Progenitor cell of endocrine pancreas (in vitro differentiated cells): ENCODE results near the gene TMEM266. TPM values are rescaled to one million over a fixed set of nuclear protein-coding genes. Genes with fewer than 3 reads are reported as not detected.
"Not testable (repeated sequence)": the region's sequence is repeated elsewhere in the genome, so short reads cannot be mapped to it uniquely, and the experiment has no call there.

Source experiments
- DNase-seq: peaks from one replicate; pipeline ENCODE4 v3.0.0; 2021; ENCODE audit warnings: low spot score; ENCODE audit not compliant: unreplicated experiment
- H3K27ac Mint-ChIP-seq: 2 replicates; pipeline ENCODE4 v1.8.0; 2021; ENCODE audit warnings: mild to moderate bottlenecking, moderate library complexity, mixed read lengths
- H3K27me3 Mint-ChIP-seq: 2 replicates; pipeline ENCODE4 v1.8.0; 2021; ENCODE audit warnings: mixed read lengths
- H3K36me3 Mint-ChIP-seq: 2 replicates; pipeline ENCODE4 v1.8.0; 2022; ENCODE audit warnings: mixed read lengths; ENCODE audit not compliant: insufficient read depth
- H3K4me1 Mint-ChIP-seq: 2 replicates; pipeline ENCODE4 v1.8.0; 2021; ENCODE audit warnings: low read depth, mixed read lengths
- H3K4me3 Mint-ChIP-seq: 2 replicates; pipeline ENCODE4 v1.8.0; 2021; ENCODE audit warnings: low read depth, mild to moderate bottlenecking, moderate library complexity, mixed read lengths
- H3K9me3 Mint-ChIP-seq: 2 replicates; pipeline ENCODE4 v1.8.0; 2021; ENCODE audit warnings: low read depth, mixed read lengths
- long read RNA-seq: library from polyadenylated mRNA; unstranded; transcript quantifications from one replicate; pipeline ENCODE4 v2.0.0, GENCODE V29; 2020
- total RNA-seq: library from RNA; stranded (reverse); gene quantifications from 2 replicates; pipeline ENCODE4 v1.2.1, GENCODE V29; 2021
- TF ChIP-seq, protein P1 (sequence below): fragments of 200-600 bp; sonication (generic); IDR thresholded peaks from one replicate; pipeline ENCODE4 v1.5.0; 2021; ENCODE audit warnings: antibody characterized with exemption, mild to moderate bottlenecking; ENCODE audit not compliant: unreplicated experiment

TMEM266 gene, protein sequence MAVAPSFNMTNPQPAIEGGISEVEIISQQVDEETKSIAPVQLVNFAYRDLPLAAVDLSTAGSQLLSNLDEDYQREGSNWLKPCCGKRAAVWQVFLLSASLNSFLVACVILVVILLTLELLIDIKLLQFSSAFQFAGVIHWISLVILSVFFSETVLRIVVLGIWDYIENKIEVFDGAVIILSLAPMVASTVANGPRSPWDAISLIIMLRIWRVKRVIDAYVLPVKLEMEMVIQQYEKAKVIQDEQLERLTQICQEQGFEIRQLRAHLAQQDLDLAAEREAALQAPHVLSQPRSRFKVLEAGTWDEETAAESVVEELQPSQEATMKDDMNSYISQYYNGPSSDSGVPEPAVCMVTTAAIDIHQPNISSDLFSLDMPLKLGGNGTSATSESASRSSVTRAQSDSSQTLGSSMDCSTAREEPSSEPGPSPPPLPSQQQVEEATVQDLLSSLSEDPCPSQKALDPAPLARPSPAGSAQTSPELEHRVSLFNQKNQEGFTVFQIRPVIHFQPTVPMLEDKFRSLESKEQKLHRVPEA
- total RNA-seq = 0.50 and 0.82 TPM in 2 replicates
- long read RNA-seq = 0 reads

DNA sequence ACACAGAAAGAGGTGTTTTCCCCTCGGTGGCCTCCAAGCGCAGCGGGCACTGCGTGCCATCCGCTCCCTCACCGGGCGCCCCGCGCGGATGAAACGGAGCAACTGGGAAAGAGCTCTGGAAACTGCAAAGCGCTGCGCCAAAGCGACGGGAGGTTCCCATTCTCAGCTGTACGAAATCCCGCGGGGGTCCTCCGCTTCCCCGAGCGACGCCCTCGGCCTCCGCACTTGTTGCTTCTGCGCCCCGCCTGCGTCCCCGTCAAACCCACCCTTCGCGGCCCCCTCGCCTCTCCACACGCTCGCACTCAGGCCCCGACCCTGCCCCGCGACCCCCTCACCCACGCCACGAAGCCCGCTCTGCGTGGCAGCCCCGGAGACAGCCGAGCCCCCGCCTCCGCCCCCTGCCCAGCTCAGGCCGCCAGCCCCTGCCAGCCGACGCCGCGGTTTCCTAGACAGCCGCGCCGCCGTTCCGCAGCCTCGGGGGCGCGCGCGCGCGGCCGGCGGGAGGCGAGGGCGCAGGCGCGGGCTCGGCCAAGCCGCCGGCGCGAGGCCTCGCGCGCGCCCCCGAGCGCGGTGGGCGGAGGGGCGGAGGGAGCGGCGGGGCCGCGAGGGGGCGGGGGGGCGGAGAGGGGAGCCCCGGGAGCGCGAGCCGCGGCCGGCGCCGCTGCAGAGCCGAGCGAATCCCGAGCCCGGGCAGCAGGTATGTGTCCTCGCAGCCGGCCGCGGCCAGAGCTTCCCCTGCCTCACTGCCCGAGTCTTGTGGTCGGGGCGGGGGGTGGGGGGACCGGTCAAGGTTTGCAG lies at the start of gene TMEM266:
Gene TMEM266 (plus strand): TSS at position 666 of the 798 bp plus-strand sequence. CDS start 74,279 bp downstream, outside the sequence.
- peak within 1 kb of the TSS; percentile 87 for H3K4me3 Mint-ChIP-seq
- no peaks in the 10 kb centered on the region for H3K36me3 Mint-ChIP-seq
- no peaks in the 10 kb centered on the region for H3K9me3 Mint-ChIP-seq
- peak within 1 kb of the TSS; percentile 83 for H3K27ac Mint-ChIP-seq
- H3K27me3 Mint-ChIP-seq = peaks cover 50% of the 10 kb centered on the region
- TF ChIP-seq, protein P1, sequence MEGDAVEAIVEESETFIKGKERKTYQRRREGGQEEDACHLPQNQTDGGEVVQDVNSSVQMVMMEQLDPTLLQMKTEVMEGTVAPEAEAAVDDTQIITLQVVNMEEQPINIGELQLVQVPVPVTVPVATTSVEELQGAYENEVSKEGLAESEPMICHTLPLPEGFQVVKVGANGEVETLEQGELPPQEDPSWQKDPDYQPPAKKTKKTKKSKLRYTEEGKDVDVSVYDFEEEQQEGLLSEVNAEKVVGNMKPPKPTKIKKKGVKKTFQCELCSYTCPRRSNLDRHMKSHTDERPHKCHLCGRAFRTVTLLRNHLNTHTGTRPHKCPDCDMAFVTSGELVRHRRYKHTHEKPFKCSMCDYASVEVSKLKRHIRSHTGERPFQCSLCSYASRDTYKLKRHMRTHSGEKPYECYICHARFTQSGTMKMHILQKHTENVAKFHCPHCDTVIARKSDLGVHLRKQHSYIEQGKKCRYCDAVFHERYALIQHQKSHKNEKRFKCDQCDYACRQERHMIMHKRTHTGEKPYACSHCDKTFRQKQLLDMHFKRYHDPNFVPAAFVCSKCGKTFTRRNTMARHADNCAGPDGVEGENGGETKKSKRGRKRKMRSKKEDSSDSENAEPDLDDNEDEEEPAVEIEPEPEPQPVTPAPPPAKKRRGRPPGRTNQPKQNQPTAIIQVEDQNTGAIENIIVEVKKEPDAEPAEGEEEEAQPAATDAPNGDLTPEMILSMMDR = peak; percentile 46
- peak; percentile 62 for DNase-seq
- peaks cover 10% of the 10 kb centered on the region for H3K4me1 Mint-ChIP-seq

DNA sequence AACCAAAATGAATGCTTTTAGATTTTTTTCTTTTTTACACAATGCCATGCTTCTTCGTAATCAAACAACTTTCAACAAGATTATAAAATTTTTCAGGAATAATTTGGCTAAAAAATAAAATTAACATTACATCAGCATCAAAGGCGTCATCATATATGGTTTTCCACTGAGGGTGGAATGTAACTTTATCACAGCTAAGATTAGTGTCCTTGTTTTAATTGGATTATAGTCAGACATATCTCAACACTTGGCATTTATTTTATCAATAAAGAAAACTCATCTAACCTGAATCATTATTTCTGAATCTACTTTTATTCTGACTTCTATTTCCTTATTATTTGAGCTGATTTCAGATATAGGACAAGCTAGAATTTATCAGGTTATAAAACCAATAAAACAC lies 49.2 kb upstream of the TMEM266 start:
- Mint-ChIP-seq H3K9me3 (peaks cover 14% of the 10 kb centered on the region), H3K27ac (no peak overlapping the region), H3K4me1 (peaks cover 7% of the 10 kb centered on the region), H3K27me3 (no peaks in the 10 kb centered on the region), H3K4me3 (no peak overlapping the region), H3K36me3 (no peaks in the 10 kb centered on the region)
- no peak for DNase-seq
- TF ChIP-seq, protein P1 = no peak

DNA sequence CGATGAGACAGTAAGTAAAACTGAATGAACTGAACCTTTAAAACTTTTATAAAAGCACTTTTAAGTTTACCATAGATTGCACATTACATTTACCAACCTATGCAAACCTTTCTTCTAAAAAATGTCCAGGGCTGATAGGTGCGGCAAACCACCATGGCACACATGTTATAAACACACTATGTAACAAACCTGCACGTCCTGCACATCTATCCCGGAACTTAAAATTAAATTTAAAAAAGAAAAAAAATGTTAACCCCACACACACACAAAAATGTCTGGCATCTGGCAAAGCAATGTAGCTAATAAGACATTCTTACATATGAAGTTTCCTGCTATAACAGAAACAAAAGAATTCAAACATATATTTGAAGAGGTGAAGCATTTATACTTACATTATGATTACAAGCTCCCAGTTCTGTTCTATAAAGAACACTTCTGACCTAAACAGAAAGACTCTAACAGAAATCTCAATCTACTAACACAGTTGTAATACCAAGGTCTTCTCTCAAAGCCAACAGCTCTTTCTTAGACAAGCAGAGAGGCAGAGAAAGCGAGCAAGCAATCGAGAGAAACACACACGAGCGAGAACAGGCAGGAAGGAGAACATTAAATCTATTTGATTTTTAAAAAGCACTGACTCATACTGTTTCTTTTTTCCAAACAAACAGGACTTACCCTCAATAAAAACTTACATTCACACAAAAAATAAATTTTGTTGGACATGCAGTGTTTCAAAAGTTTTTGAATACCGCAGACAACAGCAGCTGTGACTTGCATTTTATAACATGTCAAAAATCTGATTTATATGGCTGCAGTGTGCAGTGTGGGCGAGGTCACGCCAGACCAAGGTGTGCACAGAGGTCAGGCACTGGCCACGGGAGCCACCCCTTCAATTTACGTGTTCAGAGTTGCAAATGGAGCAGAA lies 47.9 kb upstream of the TMEM266 start, which contains the start of gene NRG4:
Gene NRG4 (minus strand): TSS at position 798 of the 925 bp plus-strand sequence. CDS start 1,194 bp downstream, outside the sequence.
- Mint-ChIP-seq H3K4me1 (peaks cover 7% of the 10 kb centered on the region), H3K36me3 (peaks cover 3% of the 10 kb centered on the region), H3K4me3 (peak within 1 kb of the TSS; percentile 45), H3K27me3 (no peaks in the 10 kb centered on the region), H3K9me3 (peaks cover 24% of the 10 kb centered on the region), H3K27ac (peak within 1 kb of the TSS; percentile 25)
- TF ChIP-seq, protein P1 = no peak
- no peak for DNase-seq

DNA sequence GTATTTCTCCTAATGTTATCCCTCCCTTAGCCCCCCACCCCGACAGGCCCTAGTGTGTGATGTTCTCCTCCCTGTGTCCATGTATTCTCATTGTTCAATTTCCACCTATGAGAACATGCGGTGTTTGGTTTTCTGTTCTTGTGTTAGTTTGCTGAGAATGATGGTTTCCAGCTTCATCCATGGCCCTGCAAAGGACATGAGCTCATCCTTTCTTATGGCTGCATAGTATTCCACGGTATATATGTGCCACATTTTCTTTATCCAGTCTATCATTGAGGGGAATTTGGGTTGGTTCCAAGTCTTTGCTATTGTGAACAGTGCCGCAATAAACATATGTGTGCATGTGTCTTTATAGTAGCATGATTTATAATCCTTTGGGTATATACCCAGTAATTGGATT lies 46.3 kb upstream of the TMEM266 start:
- H3K9me3 Mint-ChIP-seq = peaks cover 33% of the 10 kb centered on the region
- H3K27ac Mint-ChIP-seq, H3K36me3 Mint-ChIP-seq, DNase-seq, H3K27me3 Mint-ChIP-seq, H3K4me1 Mint-ChIP-seq, H3K4me3 Mint-ChIP-seq: not testable (repeated sequence)

DNA sequence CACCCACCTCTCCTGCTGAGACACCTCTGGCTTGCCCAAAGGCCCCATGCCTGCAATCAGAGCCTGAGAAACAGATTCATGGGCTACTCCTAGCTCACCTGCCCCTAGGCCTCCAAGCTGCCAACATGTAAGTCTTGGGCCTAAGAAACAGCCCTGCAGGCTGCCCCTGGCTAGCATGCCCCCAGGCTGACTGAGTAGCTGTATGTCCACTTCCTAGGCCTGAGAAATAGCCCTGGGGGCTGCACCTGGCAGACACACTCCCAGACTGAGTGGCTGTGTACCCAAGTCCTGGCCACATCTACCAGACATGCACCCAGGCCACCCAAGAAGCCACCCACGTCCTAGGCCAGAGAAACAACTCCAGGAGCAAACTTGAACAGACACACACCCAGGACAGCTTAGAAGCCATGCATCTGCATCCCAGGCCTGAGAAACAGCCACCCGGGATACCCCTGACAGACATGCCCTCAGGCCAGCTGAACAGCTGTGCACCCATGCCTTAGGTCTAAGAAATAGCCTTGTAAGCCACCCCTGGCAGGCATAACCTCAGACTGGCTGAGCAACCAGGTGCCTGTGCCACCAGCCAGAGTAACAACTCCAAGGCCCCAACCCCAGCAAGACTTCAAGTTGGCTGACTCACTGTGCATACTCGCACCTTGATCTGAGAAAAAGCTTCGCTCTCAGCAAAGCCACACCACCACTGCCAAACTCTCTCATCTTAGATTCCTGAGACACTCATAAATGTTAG lies 35.6 kb upstream of the TMEM266 start:
- no peak overlapping the region for H3K27ac Mint-ChIP-seq
- H3K4me3 Mint-ChIP-seq = no peak overlapping the region
- H3K4me1 Mint-ChIP-seq = no peaks in the 10 kb centered on the region
- H3K9me3 Mint-ChIP-seq = peaks cover 17% of the 10 kb centered on the region
- DNase-seq = no peak
- H3K27me3 Mint-ChIP-seq = peaks cover 2% of the 10 kb centered on the region
- TF ChIP-seq, protein P1 = no peak
- H3K36me3 Mint-ChIP-seq = peaks cover 2% of the 10 kb centered on the region
